GM21619 (cell line): Measurements from ENCODE around the gene CKLF.

Experiments
- ATAC-seq: cut with Tn5 transposase; IDR thresholded peaks from one replicate; pipeline ENCODE4 v1.9.1; 2021; ENCODE audit not compliant: unreplicated experiment

Gene CKLF

GRCh38 chr16:66517586-66518263 is 34.7 kb upstream of the CKLF start:
- no peak for ATAC-seq

DNA sequence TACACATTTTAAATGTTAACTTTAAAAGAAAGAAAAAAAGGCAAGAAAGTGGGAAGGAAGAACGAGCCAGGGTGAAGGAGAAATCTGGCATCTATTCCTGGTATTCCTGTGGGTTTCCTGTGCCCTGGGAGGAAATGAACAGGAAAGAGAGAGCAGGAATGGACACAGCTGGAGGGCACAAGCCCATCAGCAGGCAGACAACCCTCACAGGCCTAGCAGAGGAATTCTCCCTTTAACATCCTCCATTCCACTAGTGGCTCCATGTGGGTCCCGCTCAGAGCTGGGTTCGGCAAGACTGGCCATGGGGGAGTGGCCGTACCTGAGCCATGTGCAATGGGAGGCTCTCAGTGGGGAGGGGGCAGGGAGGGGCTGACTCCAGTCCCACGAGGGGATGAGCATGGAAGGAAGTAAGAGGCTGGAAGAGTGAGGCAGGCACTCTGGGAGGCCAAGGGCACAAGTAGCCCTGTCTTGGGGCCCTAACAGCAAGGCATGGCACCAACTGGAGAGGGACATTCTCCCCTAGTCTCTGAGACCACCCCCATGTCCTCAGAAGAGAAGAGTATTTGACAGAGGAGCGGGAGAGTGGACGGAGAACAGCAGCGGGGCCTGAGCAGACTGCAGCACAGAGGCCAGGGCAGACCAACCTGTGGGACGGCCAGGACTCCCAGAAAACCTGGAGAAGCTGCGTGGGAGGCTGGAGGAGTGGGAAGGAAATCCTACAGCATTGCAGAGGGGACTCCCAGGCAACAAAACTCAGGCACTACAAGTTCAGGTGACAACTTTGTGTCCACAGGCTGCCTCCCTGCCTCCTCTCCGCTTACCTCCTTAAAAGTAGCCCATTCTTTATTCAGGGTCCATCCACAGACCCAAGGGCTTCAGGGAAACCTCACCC is 32.6 kb upstream of the CKLF start:
- ATAC-seq: no peak

DNA sequence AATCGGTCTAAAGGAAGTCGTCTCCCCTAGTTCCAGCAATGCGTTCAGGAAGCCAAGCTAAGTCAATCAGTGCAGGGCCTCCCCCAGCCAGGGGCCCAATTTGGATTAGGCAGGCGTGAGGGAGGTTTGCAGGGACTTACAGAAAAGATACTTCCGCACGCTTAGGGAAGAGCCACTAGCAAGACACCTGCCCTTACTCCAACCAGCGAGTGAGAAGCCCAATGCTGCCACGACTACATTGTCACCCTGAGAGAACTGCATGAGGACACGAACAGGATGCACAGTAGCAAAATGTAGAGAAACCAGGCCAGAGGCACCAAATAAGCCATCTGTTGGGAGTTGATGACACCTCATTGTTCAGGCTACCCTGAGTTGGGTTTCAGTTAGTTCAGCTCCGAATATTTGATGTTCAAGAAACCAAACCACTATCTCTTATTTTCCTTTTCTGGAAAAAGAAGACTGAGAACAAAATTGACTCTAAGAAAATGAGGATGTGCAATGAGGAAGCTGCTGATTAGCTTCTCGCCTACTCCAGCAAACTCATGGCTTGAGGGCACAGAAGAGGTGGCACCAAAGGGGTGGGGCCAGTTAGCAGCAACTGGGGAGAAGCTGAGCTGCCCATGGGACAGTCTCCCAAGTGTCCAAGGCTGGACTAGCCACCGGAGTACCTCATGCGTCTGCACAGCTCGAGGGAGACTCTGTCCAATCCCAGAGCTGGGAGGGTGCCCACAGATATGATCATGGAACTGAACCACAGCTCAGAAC is 31.8 kb upstream of the CKLF start:
- no peak for ATAC-seq

GRCh38 chr16:66521252-66521713 is 31.1 kb upstream of the CKLF start:
- no peak for ATAC-seq

DNA sequence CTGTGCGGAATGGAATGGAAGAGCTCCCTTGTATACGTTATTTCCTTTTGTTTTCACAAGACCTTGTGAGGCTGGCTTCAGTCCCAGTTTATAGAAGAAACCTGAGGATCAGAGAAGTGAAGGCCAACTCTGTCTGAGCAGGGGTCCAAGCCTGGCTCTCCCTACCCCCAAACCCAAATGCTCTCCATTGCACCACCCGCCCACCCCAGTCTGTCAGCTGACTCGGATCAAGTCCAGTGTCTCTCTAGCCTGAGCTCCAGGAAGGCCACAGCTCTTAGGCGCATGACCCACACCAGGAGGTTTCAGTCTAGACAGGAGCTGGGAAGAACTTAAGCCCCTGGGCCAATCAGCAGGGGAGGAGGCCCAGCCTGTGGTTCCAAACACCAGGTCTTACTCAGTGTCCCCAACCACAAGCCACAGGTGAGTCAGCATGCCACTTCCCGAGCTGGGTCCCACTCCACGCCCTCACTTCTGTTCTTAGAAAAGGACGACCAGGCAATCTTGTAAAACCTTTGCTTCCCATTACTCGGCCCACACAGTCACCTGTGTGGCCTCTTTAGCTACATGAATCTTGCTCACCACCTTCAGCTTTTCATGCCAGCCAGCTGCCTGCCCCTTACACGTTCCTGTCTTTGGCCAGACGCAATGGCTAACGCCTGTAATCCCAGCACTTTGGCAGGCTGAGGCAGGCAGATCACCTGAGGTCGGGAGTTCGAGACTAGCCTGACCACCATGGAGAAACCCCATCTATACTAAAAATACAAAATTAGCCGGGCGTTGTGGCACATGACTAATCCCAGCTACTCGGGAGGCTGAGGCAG is 30.2 kb upstream of the CKLF start:
- peak; percentile 68 for ATAC-seq

- ATAC-seq: no peak
These were observed 29.4 kb upstream of the CKLF start for GRCh38 chr16:66522816-66523590.

GRCh38 chr16:66523861-66524354 is 28.5 kb upstream of the CKLF start:
- peak; percentile 38 for ATAC-seq

- peak; percentile 48 for ATAC-seq
These were observed 27.7 kb upstream of the CKLF start for GRCh38 chr16:66524601-66525164.

GRCh38 chr16:66525396-66526180 is 26.8 kb upstream of the CKLF start:
- no peak for ATAC-seq

GRCh38 chr16:66528294-66528693 is 24.1 kb upstream of the CKLF start:
- no peak for ATAC-seq

DNA sequence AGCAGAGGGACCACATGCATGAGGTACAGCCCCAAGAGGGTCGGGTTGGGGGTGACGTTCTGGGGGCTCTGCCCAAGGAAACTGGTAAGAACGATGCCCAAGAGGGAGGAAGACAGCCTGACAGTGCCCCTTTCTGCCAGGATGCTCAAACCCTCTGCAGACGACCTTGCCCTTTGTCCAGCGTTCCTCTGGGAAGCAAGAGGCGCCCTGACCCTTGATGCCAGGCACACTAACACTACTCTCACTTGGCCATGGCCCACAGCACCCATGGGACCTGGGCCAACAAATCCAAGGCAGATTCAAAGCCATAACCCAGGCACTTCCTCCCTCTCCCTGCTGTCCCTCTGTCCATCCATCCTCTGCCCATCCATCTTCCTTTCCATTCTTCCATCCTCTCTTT is 22.9 kb upstream of the CKLF start:
- ATAC-seq: no peak

GRCh38 chr16:66534376-66534799 is 18.0 kb upstream of the CKLF start:
- no peak for ATAC-seq

DNA sequence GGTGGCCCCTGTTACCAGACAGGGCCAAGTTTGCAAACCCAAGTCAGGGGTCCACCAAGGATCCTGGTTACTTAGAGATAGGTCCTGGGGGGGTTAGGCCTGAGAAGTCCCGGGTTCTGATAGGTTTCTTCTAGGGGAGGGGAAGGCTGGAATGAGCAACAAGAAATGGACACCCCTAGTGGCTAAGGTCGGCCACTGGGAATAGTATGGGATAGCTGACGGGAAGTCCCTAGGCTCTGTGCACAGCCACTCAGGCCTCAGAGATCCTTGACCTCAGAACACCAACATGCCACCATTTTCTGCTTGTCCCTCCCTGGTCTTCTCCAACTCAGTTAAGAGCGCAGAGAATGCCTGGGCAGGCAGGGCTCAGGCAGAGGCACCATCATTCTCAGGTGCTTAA is 15.9 kb upstream of the CKLF start:
- ATAC-seq: no peak

DNA sequence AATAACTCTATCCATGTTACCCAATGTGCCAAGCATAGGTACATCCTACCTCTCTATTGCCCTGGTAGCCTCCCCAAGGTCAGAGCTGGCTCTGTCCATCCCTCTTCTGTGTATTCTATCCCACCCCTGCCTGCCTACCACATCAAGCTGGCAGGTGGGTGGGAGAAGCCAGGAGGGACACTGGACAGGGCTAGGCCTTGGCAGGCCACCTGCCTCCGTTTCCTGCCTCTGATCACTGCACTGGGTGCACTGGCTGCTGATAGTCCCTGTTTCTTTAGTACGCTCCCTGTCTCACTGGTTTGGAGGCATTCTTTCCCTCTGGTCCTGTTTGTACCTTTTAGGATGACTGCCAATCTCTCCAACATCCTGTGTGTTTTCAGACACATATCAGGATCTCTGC is 15.1 kb upstream of the CKLF start:
- ATAC-seq: no peak

GRCh38 chr16:66538910-66539309 is 13.5 kb upstream of the CKLF start:
- no peak for ATAC-seq

DNA sequence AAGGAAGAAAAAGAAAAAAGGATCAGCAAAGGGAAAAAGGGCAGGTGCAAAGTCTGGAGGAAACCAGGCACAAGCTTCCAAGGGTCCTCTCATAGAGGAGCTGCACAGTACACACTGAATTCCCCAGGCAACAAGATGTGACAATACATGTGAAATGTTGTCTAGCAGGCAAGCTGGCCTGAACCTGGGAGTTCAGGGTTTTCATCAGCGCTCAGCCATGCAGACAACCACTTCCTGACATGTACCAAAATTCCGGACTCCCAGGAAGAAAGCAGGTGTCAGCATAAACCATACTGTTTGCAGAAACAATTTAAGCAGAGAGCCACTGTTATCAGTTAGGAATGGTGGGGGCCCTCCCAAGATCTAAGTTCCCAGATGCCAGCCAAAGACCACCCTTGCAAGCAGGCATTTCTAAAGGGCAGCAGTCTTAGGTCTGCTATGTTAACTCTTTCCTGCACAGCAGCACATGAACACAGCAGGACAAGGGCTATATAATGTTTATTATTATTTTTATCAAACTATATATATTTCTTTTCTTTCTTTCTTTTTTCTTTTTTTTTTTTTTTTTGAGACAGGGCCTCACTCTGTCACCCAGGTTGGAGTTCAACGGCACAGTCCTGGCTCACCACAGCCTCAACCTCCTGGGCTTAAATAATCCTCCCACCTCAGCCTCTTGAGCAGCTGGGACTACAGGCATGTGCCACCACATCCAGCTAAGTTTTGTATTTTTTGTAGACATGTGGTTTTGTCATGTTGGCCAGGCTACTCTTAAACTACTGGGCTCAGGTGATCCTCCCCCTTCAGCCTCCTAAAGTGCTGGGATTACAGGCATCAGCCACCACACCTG is 12.5 kb upstream of the CKLF start:
- ATAC-seq: peak; percentile 82
